CD4-positive, alpha-beta T cell treated with Interleukin-1 beta for 1 hour (primary cell): ENCODE data around the gene CSF1.
"Not testable (repeated sequence)": the region's sequence is repeated elsewhere in the genome, so short reads cannot be mapped to it uniquely, and the experiment has no call there.

Experiments
- DNase-seq, 2 donors: peaks; one replicate each; pipeline ENCODE4 v3.0.0-alpha.2; 2020 to 2022

The CSF1 gene, protein sequence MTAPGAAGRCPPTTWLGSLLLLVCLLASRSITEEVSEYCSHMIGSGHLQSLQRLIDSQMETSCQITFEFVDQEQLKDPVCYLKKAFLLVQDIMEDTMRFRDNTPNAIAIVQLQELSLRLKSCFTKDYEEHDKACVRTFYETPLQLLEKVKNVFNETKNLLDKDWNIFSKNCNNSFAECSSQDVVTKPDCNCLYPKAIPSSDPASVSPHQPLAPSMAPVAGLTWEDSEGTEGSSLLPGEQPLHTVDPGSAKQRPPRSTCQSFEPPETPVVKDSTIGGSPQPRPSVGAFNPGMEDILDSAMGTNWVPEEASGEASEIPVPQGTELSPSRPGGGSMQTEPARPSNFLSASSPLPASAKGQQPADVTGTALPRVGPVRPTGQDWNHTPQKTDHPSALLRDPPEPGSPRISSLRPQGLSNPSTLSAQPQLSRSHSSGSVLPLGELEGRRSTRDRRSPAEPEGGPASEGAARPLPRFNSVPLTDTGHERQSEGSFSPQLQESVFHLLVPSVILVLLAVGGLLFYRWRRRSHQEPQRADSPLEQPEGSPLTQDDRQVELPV

DNA sequence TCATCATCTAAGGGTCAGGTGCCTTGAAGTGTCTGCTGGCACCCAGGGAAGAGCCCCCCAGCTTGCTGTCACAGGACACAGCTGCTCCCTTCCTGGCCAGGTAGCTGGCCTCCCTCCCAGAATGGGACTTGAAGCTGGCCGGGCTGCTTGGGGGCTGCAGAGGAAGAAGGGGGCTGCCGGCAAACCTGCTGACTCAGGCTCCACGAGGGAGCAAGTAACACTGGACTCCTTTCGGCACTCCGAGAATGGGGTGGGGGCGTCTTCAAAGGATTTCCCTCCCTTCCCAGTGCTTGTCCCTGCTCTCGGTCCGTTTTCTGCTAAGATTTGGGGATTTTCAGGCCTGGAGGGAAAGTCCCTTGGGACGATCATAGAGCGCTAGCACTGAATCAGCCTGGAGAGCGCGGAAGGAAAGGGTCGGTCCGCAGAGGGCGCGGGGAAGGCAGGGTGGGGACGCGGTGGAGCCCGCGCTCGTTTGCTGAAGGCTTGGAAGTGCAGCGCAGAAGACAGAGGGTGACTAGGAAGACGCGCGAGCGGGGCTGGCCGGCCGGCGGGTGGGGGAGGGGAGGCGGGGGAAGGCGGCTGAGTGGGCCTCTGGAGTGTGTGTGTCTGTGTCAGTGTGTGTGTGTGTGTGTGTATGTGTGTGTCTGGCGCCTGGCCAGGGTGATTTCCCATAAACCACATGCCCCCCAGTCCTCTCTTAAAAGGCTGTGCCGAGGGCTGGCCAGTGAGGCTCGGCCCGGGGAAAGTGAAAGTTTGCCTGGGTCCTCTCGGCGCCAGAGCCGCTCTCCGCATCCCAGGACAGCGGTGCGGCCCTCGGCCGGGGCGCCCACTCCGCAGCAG, at the start of gene CSF1:
Gene CSF1 (plus strand): TSS at position 727 of the 840 bp plus-strand sequence. CDS start 175 bp downstream, outside the sequence.
- peak; percentile 75 to 82 for DNase-seq

GRCh38 chr1:109861616-109862015, 49.0 kb upstream of the CSF1 start:
- DNase-seq, result not testable (repeated sequence)

- DNase-seq, result no peak
These were observed 47.0 kb upstream of the CSF1 start for GRCh38 chr1:109863667-109864046.

- DNase-seq, result peak in 1 of 2 donors; percentile 14
These were observed 46.4 kb upstream of the CSF1 start for GRCh38 chr1:109864047-109864822.

- no peak for DNase-seq
These were observed 45.6 kb upstream of the CSF1 start for GRCh38 chr1:109864930-109865612.

- DNase-seq, result no peak
These were observed 44.6 kb upstream of the CSF1 start for GRCh38 chr1:109866071-109866470.

DNA sequence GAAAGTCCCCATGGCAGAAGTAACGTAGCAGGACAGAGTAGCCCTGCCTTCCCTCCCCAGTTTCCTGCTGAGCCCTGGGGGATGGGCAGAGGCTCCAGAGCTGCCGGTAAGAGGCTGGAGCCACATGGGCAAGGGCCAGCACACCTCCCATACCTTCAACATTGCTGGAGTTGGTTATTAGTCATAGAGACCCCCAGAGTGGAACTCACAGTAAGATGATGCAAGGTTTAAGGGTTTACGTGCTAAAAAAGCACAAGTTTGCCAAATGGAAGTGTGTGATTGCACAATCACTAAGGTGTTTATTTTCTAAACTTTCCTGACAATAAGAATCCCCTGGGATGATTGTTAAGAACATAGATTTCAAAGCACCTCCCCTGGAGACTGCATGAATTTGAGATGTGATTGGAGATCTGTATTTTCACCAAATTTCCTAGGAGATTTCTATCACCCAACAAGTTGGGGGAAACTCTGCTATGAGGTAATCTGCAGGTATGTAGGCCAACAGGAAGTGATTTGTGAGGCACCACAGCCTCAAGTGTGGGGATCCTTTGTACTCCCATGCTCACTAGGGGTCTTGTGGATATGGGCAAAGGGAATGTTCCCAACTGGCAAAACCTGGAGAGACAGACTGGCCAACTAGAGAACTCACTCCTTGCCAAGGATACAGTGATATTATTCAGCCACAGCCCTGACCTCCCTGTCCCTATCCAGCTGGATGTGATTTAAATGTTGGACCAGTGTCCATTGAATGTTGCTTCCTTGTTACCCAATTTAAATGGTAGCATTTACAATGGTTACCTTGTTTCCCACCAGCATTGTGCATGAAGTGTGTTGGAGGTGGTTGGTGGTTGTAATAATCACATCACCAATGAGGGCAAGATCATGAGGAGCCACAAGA, 37.1 kb upstream of the CSF1 start:
- peak in 1 of 2 donors; percentile 7 for DNase-seq

GRCh38 chr1:109874445-109874844, 36.2 kb upstream of the CSF1 start:
- DNase-seq, result no peak

DNA sequence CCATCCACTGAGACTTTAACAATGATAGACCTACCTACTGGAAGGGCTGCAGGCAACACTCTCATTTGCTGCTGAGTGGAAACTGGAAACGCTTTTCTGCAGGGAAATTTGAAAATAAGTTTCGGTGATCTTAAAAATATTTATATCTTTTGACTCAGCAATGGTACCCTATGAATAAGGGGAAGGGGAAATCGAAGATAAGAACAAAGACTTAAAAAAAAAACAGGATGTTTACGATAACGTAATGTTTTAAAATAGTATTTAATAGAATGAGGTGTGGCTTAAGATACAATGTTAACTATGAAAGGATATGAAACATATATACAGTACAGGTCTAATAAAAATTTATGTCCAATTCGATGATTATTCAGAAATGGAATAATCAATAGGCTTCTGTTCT, 34.8 kb upstream of the CSF1 start:
- DNase-seq, result no peak

- no peak for DNase-seq
These were observed 33.9 kb upstream of the CSF1 start for GRCh38 chr1:109876617-109877316.

- DNase-seq, result no peak
These were observed 33.3 kb upstream of the CSF1 start for GRCh38 chr1:109877317-109877771.

GRCh38 chr1:109877776-109878175, 32.9 kb upstream of the CSF1 start:
- no peak for DNase-seq

DNA sequence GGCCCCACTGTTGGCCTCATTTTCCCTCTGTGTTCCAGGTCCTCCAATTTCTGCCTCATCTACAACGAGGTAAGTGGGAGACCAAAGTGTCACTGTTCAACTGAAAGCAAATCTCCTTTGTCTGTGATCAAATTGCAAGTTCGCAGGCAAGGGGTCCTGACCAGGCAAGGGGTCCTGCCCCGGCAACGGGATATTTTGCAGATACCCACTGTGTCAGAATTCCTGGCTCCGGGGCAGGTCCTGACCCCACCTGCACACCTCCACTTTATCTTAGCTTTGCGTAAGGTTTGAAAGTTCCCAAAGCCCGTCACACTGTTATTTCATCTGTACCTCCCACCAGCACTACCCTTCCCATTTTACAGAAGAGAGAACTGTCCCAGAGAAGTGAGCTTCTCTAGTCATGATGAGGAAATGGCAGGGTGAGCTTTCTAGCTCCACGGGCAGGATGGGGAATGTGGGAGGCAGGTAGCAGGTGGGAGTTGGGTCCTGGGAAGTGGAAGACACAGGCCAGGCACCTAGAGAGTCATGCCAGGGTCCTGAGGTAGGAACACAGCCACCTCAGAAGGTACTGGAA, 32.0 kb upstream of the CSF1 start:
- no peak for DNase-seq

- not testable (repeated sequence) for DNase-seq
These were observed 31.3 kb upstream of the CSF1 start for GRCh38 chr1:109879371-109879770.

DNA sequence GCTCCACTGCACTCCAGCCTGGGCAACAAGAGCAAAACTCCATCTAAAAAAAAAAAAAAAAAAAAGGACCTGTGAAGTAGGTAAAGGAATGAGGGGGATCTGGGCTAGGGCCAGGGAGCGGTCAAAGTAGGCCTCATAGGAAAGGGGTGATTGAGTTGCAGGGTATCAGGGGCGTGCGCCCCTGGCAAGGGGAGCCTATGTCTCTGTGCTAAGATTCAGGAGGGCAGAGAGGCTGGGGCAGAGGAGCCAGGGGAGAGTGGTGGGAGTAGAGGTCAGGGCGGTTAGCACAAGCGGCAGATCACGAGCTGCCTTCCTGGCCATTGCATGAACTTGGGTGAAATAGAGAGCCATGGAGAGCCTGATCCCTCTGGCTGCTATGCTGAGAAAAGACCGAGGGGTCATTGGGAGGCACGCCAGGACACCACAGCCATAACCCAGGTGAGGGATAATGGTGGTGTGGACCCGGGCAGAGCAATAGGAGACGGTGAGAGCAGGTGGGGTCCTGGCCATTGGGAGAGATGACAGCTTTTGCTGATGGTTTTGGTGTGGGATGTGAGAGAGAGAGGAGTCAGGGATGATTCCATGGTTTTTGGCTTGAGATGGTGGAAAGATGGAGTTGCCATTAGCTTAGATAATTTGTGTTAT, 30.6 kb upstream of the CSF1 start:
- no peak for DNase-seq

- no peak for DNase-seq
These were observed 29.4 kb upstream of the CSF1 start for GRCh38 chr1:109880971-109881894.

DNA sequence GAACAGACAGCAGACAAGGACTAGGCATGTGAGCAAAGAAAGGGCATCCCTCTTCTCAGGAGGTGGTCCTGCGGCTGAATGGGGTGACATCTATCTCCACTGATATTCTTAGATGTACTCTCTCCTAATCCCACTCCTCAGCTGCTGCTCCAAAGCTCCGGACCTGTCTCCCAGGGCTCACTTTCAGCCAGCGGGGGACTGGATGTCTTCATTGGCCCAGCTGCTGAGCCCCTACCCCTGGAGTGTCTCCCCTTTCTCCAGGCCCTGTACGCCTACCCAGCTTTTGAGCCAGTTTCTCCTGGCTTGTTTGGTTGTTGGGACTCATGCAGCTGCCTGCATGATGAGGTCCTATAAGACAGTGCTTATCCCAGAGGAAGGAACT, 28.8 kb upstream of the CSF1 start:
- DNase-seq, result no peak
